NCI-H2196 (cell line): ENCODE measurements around the gene SUMO4.

Experiments used
- DNase-seq: peaks from one replicate; lab custom pipeline; 2025; ENCODE audit not compliant: unreplicated experiment; lab: John Stamatoyannopoulos, UW

SUMO4 gene

GRCh38 chr6:149389509-149390297, 10.4 kb upstream of the SUMO4 start:
- DNase-seq, result no peak

GRCh38 chr6:149392093-149392492, 8.0 kb upstream of the SUMO4 start:
- DNase-seq, result no peak

GRCh38 chr6:149392535-149392934, 7.5 kb upstream of the SUMO4 start:
- DNase-seq, result no peak

- DNase-seq, result no peak
Observed at GRCh38 chr6:149393002-149393679, 6.9 kb upstream of the SUMO4 start.

GRCh38 chr6:149395185-149395584, 4.9 kb upstream of the SUMO4 start:
- DNase-seq, result no peak

- no peak for DNase-seq
Observed at GRCh38 chr6:149397384-149397783, 2.7 kb upstream of the SUMO4 start.

GRCh38 chr6:149403534-149403933, 3.5 kb downstream of the SUMO4 start:
- no peak for DNase-seq

GRCh38 chr6:149405823-149406765, 6.0 kb downstream of the SUMO4 start:
- DNase-seq, result no peak

- DNase-seq, result no peak
Observed at GRCh38 chr6:149409617-149410016, 9.6 kb downstream of the SUMO4 start.

- DNase-seq, result no peak
Observed at GRCh38 chr6:149410557-149410956, 10.5 kb downstream of the SUMO4 start.

GRCh38 chr6:149414009-149414408, 13.9 kb downstream of the SUMO4 start:
- DNase-seq, result no peak

GRCh38 chr6:149414821-149415220, 14.8 kb downstream of the SUMO4 start:
- no peak for DNase-seq

- DNase-seq, result no peak
Observed at GRCh38 chr6:149419696-149420404, 19.8 kb downstream of the SUMO4 start.

- no peak for DNase-seq
Observed at GRCh38 chr6:149421132-149421531, 21.1 kb downstream of the SUMO4 start.

GRCh38 chr6:149422581-149422980, 22.5 kb downstream of the SUMO4 start:
- DNase-seq, result no peak

- no peak for DNase-seq
Observed at GRCh38 chr6:149423964-149424440, 23.9 kb downstream of the SUMO4 start.

GRCh38 chr6:149425224-149425623, 25.2 kb downstream of the SUMO4 start:
- no peak for DNase-seq

- DNase-seq, result no peak
Observed at GRCh38 chr6:149425754-149426153, 25.7 kb downstream of the SUMO4 start.

- DNase-seq, result peak; percentile 12
Observed at GRCh38 chr6:149428606-149429005, 28.5 kb downstream of the SUMO4 start.
